ENCODE results near the gene TMEM132D.

GRCh38 chr12:129615001-129615400 is 288.8 kb downstream of the TMEM132D start:
- TF ChIP-seq CTCF (IDR thresholded peaks at IDR 0.05; ENCODE audit: control extremely low read depth in 1 of 3, insufficient read depth in 1 of 3, low read depth in 1 of 3, low read length in 3 of 3) (no peak), POLR2AphosphoS5 (IDR thresholded peaks at IDR 0.05; ENCODE audit: low read depth, low read length) (no peak)

All from H1 (cell line).